Breast epithelium (tissue), 3 donors: ENCODE data around the gene FUT3.

Source experiments
- POLR2A ChIP-seq: fragments of 450-650 bp; IDR thresholded peaks from one replicate; pipeline ENCODE4 v1.6.1; 2016; ENCODE audit warnings: antibody characterized with exemption, mild to moderate bottlenecking, moderate library complexity
- POLR2AphosphoS5 ChIP-seq, 3 donors: sonication (generic); formaldehyde crosslinking; IDR thresholded peaks; one replicate each; pipeline ENCODE4 v1.6.1; 2017; ENCODE audit warnings: antibody characterized with exemption in 3 of 3
- TF ChIP-seq, protein P1 (sequence below), 3 donors: fragments of 450-650 bp; IDR thresholded peaks; one replicate each; pipeline ENCODE4 v1.5.1; 2016 to 2017; ENCODE audit warnings: antibody characterized with exemption in 3 of 3, mild to moderate bottlenecking in 3 of 3, moderate library complexity in 3 of 3

GRCh38 chr19:5804516-5805461 is 46.5 kb downstream of the FUT3 start, which contains the start of gene NRTN:
- TF ChIP-seq, protein P1, sequence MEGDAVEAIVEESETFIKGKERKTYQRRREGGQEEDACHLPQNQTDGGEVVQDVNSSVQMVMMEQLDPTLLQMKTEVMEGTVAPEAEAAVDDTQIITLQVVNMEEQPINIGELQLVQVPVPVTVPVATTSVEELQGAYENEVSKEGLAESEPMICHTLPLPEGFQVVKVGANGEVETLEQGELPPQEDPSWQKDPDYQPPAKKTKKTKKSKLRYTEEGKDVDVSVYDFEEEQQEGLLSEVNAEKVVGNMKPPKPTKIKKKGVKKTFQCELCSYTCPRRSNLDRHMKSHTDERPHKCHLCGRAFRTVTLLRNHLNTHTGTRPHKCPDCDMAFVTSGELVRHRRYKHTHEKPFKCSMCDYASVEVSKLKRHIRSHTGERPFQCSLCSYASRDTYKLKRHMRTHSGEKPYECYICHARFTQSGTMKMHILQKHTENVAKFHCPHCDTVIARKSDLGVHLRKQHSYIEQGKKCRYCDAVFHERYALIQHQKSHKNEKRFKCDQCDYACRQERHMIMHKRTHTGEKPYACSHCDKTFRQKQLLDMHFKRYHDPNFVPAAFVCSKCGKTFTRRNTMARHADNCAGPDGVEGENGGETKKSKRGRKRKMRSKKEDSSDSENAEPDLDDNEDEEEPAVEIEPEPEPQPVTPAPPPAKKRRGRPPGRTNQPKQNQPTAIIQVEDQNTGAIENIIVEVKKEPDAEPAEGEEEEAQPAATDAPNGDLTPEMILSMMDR (IDR thresholded peaks at IDR 0.05): no peak
- TF ChIP-seq POLR2A (no peak), POLR2AphosphoS5 (IDR thresholded peaks at IDR 0.05) (no peak)
